Right renal cortex interstitium (tissue), 3 donors: Measurements from ENCODE around the gene NDNF. TPM values are rescaled to one million over a fixed set of nuclear protein-coding genes. Genes with fewer than 3 reads are reported as not detected.
A peak's percentile ranks its signal among the peaks of the same experiment; 100 is the strongest.

ENCODE experiments used
- DNase-seq, 3 donors: peaks; one replicate each; pipeline ENCODE4 v3.0.0-alpha.2; 2013; ENCODE audit warnings: low read depth in 3 of 3, low spot score in 2 of 3
- polyA plus RNA-seq, 3 donors: library from polyadenylated mRNA; unstranded; fragments of 120-200 nt; gene quantifications; one replicate each; pipeline ENCODE4 v1.2.1, GENCODE V29; 2013; ENCODE audit not compliant: insufficient read length in 3 of 3

NDNF gene
- polyA plus RNA-seq = 10 to 100 TPM; 61.8 to 92.1 (median 64.6) TPM

- peak in 1 of 3 donors; percentile 41 for DNase-seq
These were observed at the start of gene NDNF for GRCh38 chr4:121072224-121073003. TSS of gene NDNF (minus strand) at chr4:121072535. CDS start at chr4:121045837, 26,698 bp downstream.

- no peak for DNase-seq
These were observed 47.4 kb upstream of the NDNF start for GRCh38 chr4:121119715-121120114.

GRCh38 chr4:121118344-121118743 lies 46.0 kb upstream of the NDNF start:
- DNase-seq = no peak

- no peak for DNase-seq
These were observed 42.4 kb upstream of the NDNF start for GRCh38 chr4:121114756-121115155.

GRCh38 chr4:121112530-121112929 lies 40.2 kb upstream of the NDNF start:
- DNase-seq = no peak

GRCh38 chr4:121108557-121108956 lies 36.2 kb upstream of the NDNF start:
- no peak for DNase-seq

GRCh38 chr4:121107507-121107906 lies 35.2 kb upstream of the NDNF start:
- DNase-seq = no peak

- DNase-seq = no peak
These were observed 27.9 kb upstream of the NDNF start for GRCh38 chr4:121100093-121100775.

GRCh38 chr4:121098266-121098665 lies 25.9 kb upstream of the NDNF start:
- DNase-seq = no peak

- peak in 1 of 3 donors; percentile 15 for DNase-seq
These were observed 24.3 kb upstream of the NDNF start for GRCh38 chr4:121096629-121097028.

- DNase-seq = no peak
These were observed 23.9 kb upstream of the NDNF start for GRCh38 chr4:121096191-121096590.

GRCh38 chr4:121094297-121094966 lies 22.1 kb upstream of the NDNF start:
- DNase-seq = no peak

GRCh38 chr4:121093261-121093660 lies 20.9 kb upstream of the NDNF start:
- DNase-seq = no peak

- DNase-seq = no peak
These were observed 19.6 kb upstream of the NDNF start for GRCh38 chr4:121091941-121092340.

GRCh38 chr4:121088867-121089266 lies 16.5 kb upstream of the NDNF start:
- no peak for DNase-seq

GRCh38 chr4:121079376-121079775 lies 7.0 kb upstream of the NDNF start:
- DNase-seq = no peak

- DNase-seq = no peak
These were observed 5.2 kb upstream of the NDNF start for GRCh38 chr4:121077496-121077895.

GRCh38 chr4:121076416-121076815 lies 4.1 kb upstream of the NDNF start:
- no peak for DNase-seq

GRCh38 chr4:121073672-121074381 lies 1.5 kb upstream of the NDNF start:
- no peak for DNase-seq

GRCh38 chr4:121073004-121073435 lies 685 bp upstream of the NDNF start:
- peak in 1 of 3 donors; percentile 35 for DNase-seq
